Naive thymus-derived CD4-positive, alpha-beta T cell (primary cell): ENCODE data around the gene CLCNKB. TPM values are rescaled to one million over a fixed set of nuclear protein-coding genes. Genes with fewer than 3 reads are reported as not detected.

Source experiments
- ATAC-seq: fragments of 150-1000 bp; cut with Tn5 transposase; 2 replicates; pipeline ENCODE4 v1.10.0; 2021; ENCODE audit warnings: mild to moderate bottlenecking, moderate library complexity
- CTCF ChIA-PET: fragments of 350-600 bp; sonication (Branson Sonifier 250); formaldehyde crosslinking; loops from one replicate; lab custom pipeline; 2021; ENCODE audit warnings: antibody characterized with exemption; lab: Charles Lee
- POLR2A ChIA-PET: fragments of 350-600 bp; sonication (Branson Sonifier 250); formaldehyde crosslinking; loops from one replicate; lab custom pipeline; 2021; ENCODE audit warnings: antibody characterized with exemption, inconsistent platforms; lab: Charles Lee
- DNase-seq, 9 donors: peaks; one replicate each; pipeline versions ENCODE4 v3.0.0 to v3.0.0-alpha.2; 2020 to 2022; ENCODE audit warnings: mixed read lengths in 1 of 9
- H3K27ac ChIP-seq: one replicate; pipeline ENCODE4 v1.7.0; 2013; ENCODE audit warnings: mild to moderate bottlenecking, low read depth, low read length, moderate library complexity
- H3K27me3 ChIP-seq, 2 donors: one replicate each; pipeline ENCODE4 v1.7.0; 2013; ENCODE audit warnings: low read length in 2 of 2, mild to moderate bottlenecking in 2 of 2, moderate library complexity in 2 of 2; ENCODE audit not compliant: control insufficient read depth in 2 of 2, insufficient read depth in 2 of 2
- H3K36me3 ChIP-seq, 3 experiments: 1 replicate in 2 of 3; 2 replicates in 1 of 3; pipeline ENCODE4 v1.7.0; 2013; ENCODE audit warnings: low read length in 3 of 3, mild to moderate bottlenecking in 3 of 3, moderate library complexity in 1 of 3; ENCODE audit not compliant: insufficient read depth in 3 of 3, control insufficient read depth in 2 of 3
- H3K4me1 ChIP-seq, 2 donors: one replicate each; pipeline ENCODE4 v1.7.0; 2013; ENCODE audit warnings: low read length in 2 of 2, mild to moderate bottlenecking in 2 of 2, moderate library complexity in 1 of 2; ENCODE audit not compliant: control insufficient read depth in 2 of 2, insufficient read depth in 2 of 2
- H3K4me3 ChIP-seq: 2 replicates; pipeline ENCODE4 v1.7.0; 2013; ENCODE audit warnings: mild to moderate bottlenecking, low read length
- H3K9me3 ChIP-seq, 3 experiments: 1 replicate in 2 of 3; 2 replicates in 1 of 3; pipeline ENCODE4 v1.7.0; 2013; ENCODE audit warnings: low read length in 3 of 3; ENCODE audit not compliant: control insufficient read depth in 2 of 3
- H3K27ac Mint-ChIP-seq, 9 donors: one replicate each; pipeline ENCODE4 v1.8.0; 2020 to 2022; ENCODE audit warnings: mixed read lengths in 9 of 9, mild to moderate bottlenecking in 8 of 9, moderate library complexity in 5 of 9, inconsistent platforms in 2 of 9
- H3K27me3 Mint-ChIP-seq, 5 donors: one replicate each; pipeline ENCODE4 v1.8.0; 2021 to 2022; ENCODE audit warnings: mixed read lengths in 5 of 5, mild to moderate bottlenecking in 1 of 5
- H3K36me3 Mint-ChIP-seq, 5 donors: one replicate each; pipeline ENCODE4 v1.8.0; 2020 to 2022; ENCODE audit warnings: mixed read lengths in 5 of 5, mild to moderate bottlenecking in 3 of 5, inconsistent platforms in 1 of 5
- H3K4me1 Mint-ChIP-seq, 7 donors: one replicate each; pipeline ENCODE4 v1.8.0; 2020 to 2022; ENCODE audit warnings: mixed read lengths in 7 of 7, mild to moderate bottlenecking in 3 of 7, inconsistent platforms in 1 of 7
- H3K4me3 Mint-ChIP-seq, 10 donors: one replicate each; pipeline ENCODE4 v1.8.0; 2020 to 2022; ENCODE audit warnings: mild to moderate bottlenecking in 10 of 10, mixed read lengths in 10 of 10, moderate library complexity in 6 of 10, inconsistent platforms in 2 of 10
- H3K9me3 Mint-ChIP-seq, 11 donors: one replicate each; pipeline ENCODE4 v1.8.0; 2020 to 2022; ENCODE audit warnings: mixed read lengths in 11 of 11, mild to moderate bottlenecking in 4 of 11, inconsistent platforms in 1 of 11, moderate library complexity in 1 of 11
- intact Hi-C, 2 donors: fragments of 100-400 bp; cut with micrococcal nuclease; formaldehyde crosslinking; loops; one replicate each; pipeline ENCODE4 v1.15.1; 2023
- polyA plus RNA-seq, 2 donors: library from polyadenylated mRNA; unstranded; fragments of 300-500 nt; fragmentation: Illumina TruSeq; gene quantifications; one replicate each; pipeline ENCODE4 v1.2.3, GENCODE V29; 2021
- total RNA-seq, 6 experiments: library from RNA in 5 of 6; stranded (reverse) in 5 of 6; gene quantifications; 1 replicate in 5 of 6; 2 replicates in 1 of 6; pipeline ENCODE4 v1.2.3 and lab custom pipeline; 2021 to 2026

Gene CLCNKB
- total and polyA plus RNA-seq, 7 experiments from 2014 or later: not detected

GRCh38 chr1:16081636-16082035, 38.1 kb downstream of the CLCNKB start:
- H3K4me3 ChIP-seq: no peak overlapping the region
- H3K4me1 ChIP-seq: peaks cover 6% of the 10 kb centered on the region in 2 donors
- POLR2A ChIA-PET: no interaction called here
- DNase-seq: no peak
- no peaks in the 10 kb centered on the region for H3K27me3 ChIP-seq
- H3K27ac ChIP-seq: no peak overlapping the region
- no peaks in the 10 kb centered on the region for H3K36me3 ChIP-seq
- Mint-ChIP-seq H3K4me1 (peaks cover 3 to 10% (median 6%) of the 10 kb centered on the region in 7 donors), H3K36me3 (no peaks in the 10 kb centered on the region), H3K27me3 (no peaks in the 10 kb centered on the region), H3K27ac (no peak overlapping the region), H3K9me3 (peaks cover 0 to 1% (median 0%) of the 10 kb centered on the region in 11 donors), H3K4me3 (no peak overlapping the region)
- no peaks in the 10 kb centered on the region for H3K9me3 ChIP-seq
- CTCF ChIA-PET: interaction anchor here (0.6 to 13.1 kb wide), 6 partner anchors 15 to 628 kb away, joined by 3 to 240 read pairs (median 4); no protein-coding TSS in a partner anchor
- intact Hi-C loops: no loop called here
- no peak for ATAC-seq

- H3K4me3 ChIP-seq: no peak overlapping the region
- peaks cover 0 to 1% (median 0%) of the 10 kb centered on the region in 11 donors for H3K9me3 Mint-ChIP-seq
- no peaks in the 10 kb centered on the region for H3K27me3 ChIP-seq
- H3K27me3 Mint-ChIP-seq: no peaks in the 10 kb centered on the region
- ChIA-PET CTCF (interaction anchor here (0.5 to 13.1 kb wide), 8 partner anchors 14 to 627 kb away, joined by 3 to 240 read pairs (median 3); no protein-coding TSS in a partner anchor), POLR2A (no interaction called here)
- peak overlapping the region in 1 of 9 donors; percentile 51 for H3K27ac Mint-ChIP-seq
- H3K4me1 Mint-ChIP-seq: peaks cover 3 to 8% (median 6%) of the 10 kb centered on the region in 7 donors
- H3K4me1 ChIP-seq: peaks cover 6% of the 10 kb centered on the region in 2 donors
- H3K36me3 Mint-ChIP-seq: no peaks in the 10 kb centered on the region
- ATAC-seq: peak; percentile 60
- H3K9me3 ChIP-seq: no peaks in the 10 kb centered on the region
- no peak overlapping the region for H3K27ac ChIP-seq
- intact Hi-C loops: no loop called here
- H3K4me3 Mint-ChIP-seq: no peak overlapping the region
- DNase-seq: peak in 7 of 9 donors; percentile 38 to 69 (median 43)
- no peaks in the 10 kb centered on the region for H3K36me3 ChIP-seq
Observed at GRCh38 chr1:16082283-16083038, 38.9 kb downstream of the CLCNKB start.

- Histone ChIP-seq H3K36me3 (no peaks in the 10 kb centered on the region), H3K27me3 (no peaks in the 10 kb centered on the region), H3K4me1 (peaks cover 6% of the 10 kb centered on the region in 2 donors), H3K4me3 (no peak overlapping the region), H3K9me3 (no peaks in the 10 kb centered on the region), H3K27ac (no peak overlapping the region)
- H3K4me3 Mint-ChIP-seq: no peak overlapping the region
- no peak for DNase-seq
- CTCF ChIA-PET: interaction anchor here (13.1 kb wide), 1 partner anchor 104 kb away, joined by 240 read pairs; no protein-coding TSS in a partner anchor
- H3K27ac Mint-ChIP-seq: no peak overlapping the region
- peaks cover 3 to 7% (median 6%) of the 10 kb centered on the region in 7 donors for H3K4me1 Mint-ChIP-seq
- ATAC-seq: no peak
- POLR2A ChIA-PET: no interaction called here
- no peaks in the 10 kb centered on the region for H3K36me3 Mint-ChIP-seq
- no peaks in the 10 kb centered on the region for H3K27me3 Mint-ChIP-seq
- intact Hi-C loops: no loop called here
- no peaks in the 10 kb centered on the region for H3K9me3 Mint-ChIP-seq
Observed at GRCh38 chr1:16083486-16083885, 39.9 kb downstream of the CLCNKB start.

GRCh38 chr1:16085522-16085921, 41.9 kb downstream of the CLCNKB start:
- H3K4me1 Mint-ChIP-seq: peaks cover 0 to 5% (median 0%) of the 10 kb centered on the region in 7 donors
- ChIA-PET CTCF (interaction anchor here (0.8 kb wide), 1 partner anchor 73 kb away, joined by 4 read pairs; no protein-coding TSS in a partner anchor), POLR2A (no interaction called here)
- no peaks in the 10 kb centered on the region for H3K9me3 ChIP-seq
- DNase-seq (no peak), ATAC-seq (no peak)
- H3K36me3 Mint-ChIP-seq: no peaks in the 10 kb centered on the region
- no peaks in the 10 kb centered on the region for H3K27me3 Mint-ChIP-seq
- no peaks in the 10 kb centered on the region for H3K27me3 ChIP-seq
- H3K9me3 Mint-ChIP-seq: no peaks in the 10 kb centered on the region
- intact Hi-C loops: no loop called here
- H3K27ac ChIP-seq: no peak overlapping the region
- no peaks in the 10 kb centered on the region for H3K4me1 ChIP-seq
- H3K27ac Mint-ChIP-seq: peak overlapping the region in 1 of 9 donors; percentile 65
- no peaks in the 10 kb centered on the region for H3K36me3 ChIP-seq
- no peak overlapping the region for H3K4me3 ChIP-seq
- no peak overlapping the region for H3K4me3 Mint-ChIP-seq

GRCh38 chr1:16087733-16088132, 44.2 kb downstream of the CLCNKB start:
- no peak overlapping the region for H3K4me3 ChIP-seq
- peaks cover 0 to 8% (median 0%) of the 10 kb centered on the region in 7 donors for H3K4me1 Mint-ChIP-seq
- no peaks in the 10 kb centered on the region for H3K9me3 ChIP-seq
- POLR2A ChIA-PET: no interaction called here
- intact Hi-C loops: no loop called here
- no peaks in the 10 kb centered on the region for H3K36me3 ChIP-seq
- no peak for DNase-seq
- H3K4me1 ChIP-seq: no peaks in the 10 kb centered on the region
- no peak overlapping the region for H3K27ac Mint-ChIP-seq
- H3K9me3 Mint-ChIP-seq: no peaks in the 10 kb centered on the region
- H3K27me3 Mint-ChIP-seq: no peaks in the 10 kb centered on the region
- no peaks in the 10 kb centered on the region for H3K27me3 ChIP-seq
- CTCF ChIA-PET: interaction anchor here (0.6 kb wide), 1 partner anchor 110 kb away, joined by 3 read pairs; no protein-coding TSS in a partner anchor
- no peak for ATAC-seq
- H3K27ac ChIP-seq: no peak overlapping the region
- no peak overlapping the region for H3K4me3 Mint-ChIP-seq
- H3K36me3 Mint-ChIP-seq: no peaks in the 10 kb centered on the region

- H3K36me3 ChIP-seq: no peaks in the 10 kb centered on the region
- H3K4me1 ChIP-seq: no peaks in the 10 kb centered on the region
- intact Hi-C loops: no loop called here
- Mint-ChIP-seq H3K27ac (no peak overlapping the region), H3K4me1 (peaks cover 0 to 8% (median 0%) of the 10 kb centered on the region in 7 donors), H3K36me3 (no peaks in the 10 kb centered on the region), H3K4me3 (no peak overlapping the region), H3K27me3 (no peaks in the 10 kb centered on the region), H3K9me3 (no peaks in the 10 kb centered on the region)
- ChIA-PET CTCF (no interaction called here), POLR2A (no interaction called here)
- no peak overlapping the region for H3K27ac ChIP-seq
- no peaks in the 10 kb centered on the region for H3K27me3 ChIP-seq
- no peak for ATAC-seq
- no peaks in the 10 kb centered on the region for H3K9me3 ChIP-seq
- H3K4me3 ChIP-seq: no peak overlapping the region
- DNase-seq: no peak
Observed at GRCh38 chr1:16088351-16088911, 44.8 kb downstream of the CLCNKB start.
